Middle frontal gyrus (tissue), 1 donor: ENCODE measurements around the gene POLR2L.
A peak's percentile ranks its signal among the peaks of the same experiment; 100 is the strongest.

Experiments used
- DNase-seq: peaks from one replicate; pipeline ENCODE4 v3.0.0-alpha.2; 2015; ENCODE audit warnings: low spot score; ENCODE audit errors: extremely low spot score

The POLR2L gene

GRCh38 chr11:869399-870126 is 27.2 kb upstream of the POLR2L start:
- no peak for DNase-seq

- no peak for DNase-seq
Observed at GRCh38 chr11:868802-869201, 26.5 kb upstream of the POLR2L start.

DNA sequence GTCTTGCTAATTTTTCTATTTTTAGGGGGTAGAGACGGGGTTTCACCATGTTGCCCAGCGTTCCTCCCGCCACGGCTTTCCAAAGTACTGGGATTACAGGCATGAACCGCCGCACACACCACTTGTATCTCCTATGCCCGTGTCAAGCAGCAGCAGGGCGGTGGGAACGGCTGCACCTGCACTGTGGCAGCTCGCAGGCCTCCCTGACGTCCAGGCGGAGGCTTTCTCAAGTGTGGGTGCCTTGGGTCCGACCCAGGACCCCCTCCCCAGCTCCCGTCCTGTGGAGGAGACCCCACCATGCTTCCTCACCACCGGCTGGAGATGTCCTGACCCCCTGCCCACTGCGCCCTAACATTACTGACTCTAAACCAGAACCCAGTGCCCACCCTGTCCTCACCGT is 26.1 kb upstream of the POLR2L start:
- no peak for DNase-seq

- no peak for DNase-seq
Observed at GRCh38 chr11:867856-868358, 25.6 kb upstream of the POLR2L start.

- DNase-seq: no peak
Observed at GRCh38 chr11:866481-866880, 24.2 kb upstream of the POLR2L start.

DNA sequence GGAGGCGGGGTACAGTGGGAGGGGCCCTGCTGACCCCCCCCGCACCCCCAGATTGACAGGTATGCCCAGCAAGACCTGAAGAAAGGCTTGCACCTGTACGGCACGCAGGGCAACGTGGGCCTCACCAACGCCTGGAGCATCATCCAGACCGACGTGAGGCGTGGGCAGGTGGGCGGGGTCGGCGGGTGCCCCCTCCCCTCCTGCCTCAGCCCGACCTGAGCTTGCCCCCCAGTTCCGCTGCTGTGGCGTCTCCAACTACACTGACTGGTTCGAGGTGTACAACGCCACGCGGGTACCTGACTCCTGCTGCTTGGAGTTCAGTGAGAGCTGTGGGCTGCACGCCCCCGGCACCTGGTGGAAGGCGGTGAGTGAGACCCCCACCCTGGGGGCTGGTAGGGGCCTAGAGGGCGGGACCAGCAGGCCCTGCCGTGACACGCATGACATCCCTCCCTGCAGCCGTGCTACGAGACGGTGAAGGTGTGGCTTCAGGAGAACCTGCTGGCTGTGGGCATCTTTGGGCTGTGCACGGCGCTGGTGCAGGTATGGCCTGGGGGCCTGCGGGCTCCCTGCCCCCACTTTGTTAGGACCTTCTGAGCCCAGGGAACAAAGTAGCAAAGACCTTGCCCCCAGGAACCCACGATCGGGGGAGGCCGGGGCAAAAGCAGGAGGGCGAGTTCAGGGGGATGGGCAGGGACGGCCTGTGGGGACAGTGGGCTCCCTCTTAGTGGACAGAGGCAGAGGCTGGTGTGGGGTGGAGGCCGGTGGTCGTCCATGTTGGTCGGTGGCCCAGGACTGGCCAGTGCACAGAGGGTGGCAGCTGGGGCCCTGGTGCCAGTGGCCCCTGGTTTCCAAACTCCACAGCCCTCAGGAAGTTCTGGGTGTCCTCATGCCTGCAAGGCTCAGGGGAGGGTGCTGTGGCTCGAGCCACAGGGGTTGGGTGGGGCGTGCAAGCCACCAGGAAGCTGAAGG is 23.4 kb upstream of the POLR2L start:
- no peak for DNase-seq

DNA sequence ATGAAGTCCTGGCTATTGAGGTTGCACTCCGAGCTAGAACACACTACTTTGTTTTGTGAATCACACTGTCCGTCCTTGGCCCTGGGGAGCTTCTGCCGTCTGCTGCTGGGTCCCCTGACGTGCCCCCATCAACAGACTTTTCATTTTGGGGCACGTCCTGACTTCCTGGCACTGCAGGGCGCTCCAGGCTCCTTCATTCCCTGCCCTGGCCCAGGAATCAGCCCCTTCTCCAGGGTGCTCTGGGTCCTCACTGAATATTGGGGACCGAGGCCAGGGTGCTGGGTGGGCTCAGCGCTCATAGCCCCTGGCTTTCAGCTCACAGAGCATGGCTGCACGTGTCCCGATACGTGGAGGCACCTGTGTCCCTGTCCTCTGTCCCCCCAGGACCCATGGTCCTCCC is 22.6 kb upstream of the POLR2L start:
- no peak for DNase-seq

- no peak for DNase-seq
Observed at GRCh38 chr11:863910-864827, 21.8 kb upstream of the POLR2L start.

DNA sequence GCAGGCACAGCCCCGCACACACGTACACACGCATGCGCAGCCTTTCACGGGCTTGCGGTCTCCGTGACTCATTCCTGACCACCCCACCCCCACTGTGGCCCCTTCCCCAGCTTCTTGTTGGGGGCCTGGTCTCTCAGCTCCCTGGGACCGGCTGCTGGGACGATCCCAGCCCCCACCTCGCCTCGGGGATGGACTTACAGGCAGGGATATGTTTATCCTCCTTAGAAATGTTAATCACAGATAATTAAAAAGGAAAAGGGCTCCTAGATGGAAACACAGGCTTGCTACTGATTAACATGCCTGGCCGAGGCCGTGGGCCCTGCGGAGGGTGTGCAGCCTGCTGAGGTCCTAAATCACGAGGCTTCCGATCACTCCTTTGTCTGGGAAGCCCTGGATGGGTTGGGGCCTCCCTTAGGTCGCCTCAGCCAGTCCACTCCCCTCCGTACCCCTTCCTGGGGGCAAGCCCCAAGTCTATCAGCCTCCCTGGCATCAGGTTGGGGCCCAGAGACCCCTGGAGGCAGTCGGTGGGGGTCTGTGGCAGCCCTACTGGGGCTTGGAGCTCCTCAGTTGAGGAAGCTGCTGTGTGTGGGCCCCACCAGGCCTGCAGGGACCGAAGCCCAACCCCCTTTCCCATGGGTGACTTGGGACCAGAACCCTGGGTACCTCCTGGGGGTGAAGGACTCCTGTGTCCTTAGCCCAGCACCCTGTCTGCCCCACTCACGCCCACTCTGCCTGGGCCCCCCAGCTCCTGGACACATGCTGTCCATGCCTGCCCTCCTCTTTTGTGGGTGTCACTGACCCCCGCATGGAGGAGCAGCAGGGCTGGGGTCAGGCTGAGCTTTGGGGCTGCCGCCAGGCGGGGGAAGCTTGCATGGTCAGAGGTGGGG is 20.9 kb upstream of the POLR2L start:
- DNase-seq: no peak

GRCh38 chr11:862696-863022 is 20.3 kb upstream of the POLR2L start:
- no peak for DNase-seq

DNA sequence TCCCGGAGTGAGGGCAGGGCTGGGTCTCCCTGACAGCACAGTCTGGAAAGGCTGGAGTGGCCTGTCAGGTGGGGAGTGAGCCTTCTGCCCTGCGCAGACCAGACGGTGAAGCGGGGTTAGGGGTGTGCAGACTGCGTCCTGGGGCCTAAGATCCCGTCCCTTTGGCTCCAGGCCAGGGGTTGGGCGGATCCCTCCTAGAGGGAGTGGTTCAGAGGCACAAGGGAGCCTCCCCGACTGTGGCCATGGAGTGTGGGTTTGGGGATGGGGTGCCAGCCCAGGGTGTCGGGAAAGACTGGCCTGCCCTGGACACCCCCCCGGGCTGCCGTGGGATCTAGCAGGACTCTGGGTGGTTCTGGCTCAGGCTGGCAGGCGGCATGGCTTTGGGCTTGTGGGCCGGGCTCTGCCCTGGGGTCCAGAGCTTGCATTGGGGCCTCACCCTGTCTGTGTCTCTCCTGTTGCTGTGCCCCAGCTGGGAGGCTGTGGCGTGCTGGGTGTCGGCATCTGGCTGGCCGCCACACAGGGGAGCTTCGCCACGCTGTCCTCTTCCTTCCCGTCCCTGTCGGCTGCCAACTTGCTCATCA is 19.8 kb upstream of the POLR2L start:
- no peak for DNase-seq

- DNase-seq: no peak
Observed at GRCh38 chr11:861105-861479, 18.8 kb upstream of the POLR2L start.

DNA sequence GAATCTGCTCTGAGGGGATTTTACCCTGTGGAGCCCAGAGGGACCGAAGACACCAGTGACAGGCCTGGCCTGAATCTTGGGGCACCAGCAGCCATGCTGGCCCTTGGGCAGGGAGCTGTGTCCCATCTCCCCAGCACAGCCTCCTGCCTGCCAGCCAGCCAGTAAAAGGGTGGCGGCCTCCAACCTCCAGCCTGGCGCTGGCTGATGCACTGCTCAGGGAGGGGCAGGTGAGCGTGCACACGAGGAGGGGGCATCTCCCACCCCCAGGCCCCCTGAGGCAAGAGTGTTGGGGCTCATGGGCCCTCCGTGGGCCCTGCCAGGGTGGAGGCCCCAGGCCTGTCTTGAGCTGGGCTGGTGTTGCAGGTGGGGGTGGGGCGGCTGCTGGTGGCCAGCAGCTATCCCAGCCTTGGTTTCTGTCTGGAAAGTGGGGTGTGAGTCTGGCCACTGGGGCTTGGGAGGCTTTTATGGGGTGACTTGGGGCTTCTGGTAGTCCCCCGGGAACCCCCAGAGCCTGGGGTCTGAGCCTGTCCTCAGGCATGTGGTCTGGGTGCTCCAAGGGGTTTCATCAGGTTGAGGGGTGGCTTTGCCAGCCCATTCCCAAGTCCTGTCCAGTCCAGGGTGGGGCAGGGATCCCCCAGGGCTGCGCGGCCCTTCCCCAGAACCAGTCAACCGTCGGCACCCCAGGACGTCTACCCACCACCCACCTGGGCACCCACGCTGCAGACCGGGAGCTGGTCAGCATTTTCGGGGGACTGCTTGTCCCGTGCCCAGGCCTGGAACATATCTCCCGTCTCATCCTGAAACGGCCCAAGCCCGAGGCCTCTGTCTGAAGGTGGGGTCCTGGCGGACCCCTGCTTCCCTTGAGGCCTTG is 18.1 kb upstream of the POLR2L start:
- no peak for DNase-seq

DNA sequence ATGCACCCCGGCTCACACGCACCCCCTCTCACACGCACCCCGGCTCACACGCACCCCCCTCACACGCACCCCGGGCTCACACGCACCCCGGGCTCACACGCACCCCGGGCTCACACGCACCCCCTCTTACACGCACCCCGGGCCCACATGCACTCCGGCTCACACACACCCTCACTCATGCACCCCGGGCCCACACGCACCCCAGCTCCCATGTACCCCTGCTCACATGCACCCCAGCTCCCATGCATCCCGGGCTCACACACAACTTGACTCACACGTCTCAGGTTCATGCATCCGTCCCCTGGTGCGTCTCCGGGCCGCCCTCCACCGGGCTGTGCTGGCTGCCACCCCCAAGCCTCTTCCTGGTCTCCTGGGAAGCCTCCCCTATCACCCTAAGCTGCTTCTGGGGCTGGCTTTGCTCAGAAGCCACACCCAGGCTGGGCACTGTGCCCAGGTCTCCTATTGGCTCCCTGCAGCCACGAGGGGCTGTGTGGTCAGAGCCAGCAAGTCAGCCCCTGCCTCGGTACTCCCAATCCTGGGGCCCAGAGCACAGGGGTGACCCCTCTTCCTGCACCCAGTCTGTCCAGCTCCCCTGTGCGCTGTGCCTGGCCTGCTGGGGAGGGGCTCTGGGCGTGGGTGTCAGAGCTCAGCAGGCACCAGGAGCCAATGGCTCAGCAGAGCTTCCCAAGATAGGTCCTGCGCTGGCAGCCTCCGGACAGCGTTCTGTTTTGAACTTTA is 17.2 kb upstream of the POLR2L start:
- peak; percentile 82 for DNase-seq

DNA sequence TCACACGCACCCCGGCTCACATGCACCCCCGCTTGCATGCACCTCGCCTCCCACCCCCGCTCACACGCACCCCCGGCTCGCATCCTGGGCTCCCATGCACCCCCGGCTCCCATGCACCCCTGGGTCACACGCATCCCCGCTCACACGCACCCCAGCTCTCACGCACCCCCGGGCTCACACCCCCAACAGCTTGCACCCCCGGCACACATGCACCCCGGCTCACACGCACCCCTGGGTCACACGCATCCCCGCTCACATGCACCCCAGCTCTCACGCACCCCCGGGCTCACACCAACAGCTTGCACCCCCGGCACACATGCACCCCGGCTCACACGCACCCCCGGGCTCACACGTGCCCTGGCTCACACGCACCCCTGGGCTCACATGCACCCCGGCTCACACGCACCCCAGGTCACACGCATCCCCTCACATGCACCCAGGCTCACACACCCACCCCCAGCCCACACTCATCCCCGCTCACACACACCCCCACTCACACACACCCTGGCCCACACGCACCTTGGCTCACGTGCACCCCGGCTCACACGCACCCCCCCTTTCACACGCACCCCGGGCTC is 16.5 kb upstream of the POLR2L start:
- DNase-seq: no peak

DNA sequence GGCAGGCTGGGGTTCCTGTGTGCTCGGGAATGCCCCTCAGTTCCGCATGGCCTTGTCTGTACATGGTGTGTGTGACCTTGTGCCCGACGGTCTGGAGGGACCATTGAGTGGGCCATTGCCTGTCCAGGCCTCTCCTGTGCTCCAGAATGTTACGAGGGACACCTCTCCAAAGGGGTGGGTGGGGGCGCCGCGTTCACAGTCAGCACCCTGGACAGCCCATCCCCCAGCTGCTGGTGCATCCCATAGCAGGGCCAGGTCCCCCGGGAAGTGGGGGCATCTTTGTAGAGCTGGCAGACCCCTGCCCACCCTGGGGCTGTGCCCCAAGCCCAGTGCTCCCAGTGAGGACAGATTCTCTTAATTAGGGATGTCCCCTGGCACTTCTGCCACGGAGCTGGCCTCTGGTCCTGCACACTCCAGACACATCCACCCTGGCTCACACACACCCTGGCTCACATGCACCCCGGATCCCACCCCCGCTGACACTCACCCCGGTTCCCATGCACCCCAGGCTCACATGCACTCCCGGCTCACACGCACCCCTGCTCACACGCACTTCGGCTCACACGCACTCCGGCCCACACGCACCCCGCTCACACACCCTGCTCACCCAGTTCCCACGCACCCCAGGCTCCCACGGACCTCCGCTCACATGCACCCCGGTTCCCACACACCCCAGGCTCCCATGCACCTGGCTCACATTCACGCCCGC is 15.9 kb upstream of the POLR2L start:
- no peak for DNase-seq

GRCh38 chr11:856397-856796 is 14.1 kb upstream of the POLR2L start:
- DNase-seq: no peak
